Measurements from ENCODE around the gene TBC1D10B. TPM values are rescaled to one million over a fixed set of nuclear protein-coding genes. Genes with fewer than 3 reads are reported as not detected.

Gene TBC1D10B
- 10 to 100 TPM; 27.8 to 29.8 TPM for total RNA-seq
- long read RNA-seq, donor 1, transcript TBC1D10B-201 (9 exons, 3,350 nt): major isoform, 7 of 12 reads
- long read RNA-seq, donor 1, partial matches to known transcripts: 3 of 12 reads
- long read RNA-seq, donor 1, other reads (novel, unspliced or antisense): 2 of 12 reads
- long read RNA-seq, donor 2, transcript TBC1D10B-201 (9 exons, 3,350 nt): major isoform, 10 of 17 reads
- long read RNA-seq, donor 2, partial matches to known transcripts: 6 of 17 reads
- long read RNA-seq, donor 2, other reads (novel, unspliced or antisense): 0 of 17 reads

- intact Hi-C loops (cut with DNase I): no loop called here
- DNase-seq (ENCODE audit: low spot score): peak; percentile 99
Measured at GRCh38 chr16:30370456-30371247, at the start of gene TBC1D10B. Gene TBC1D10B, minus strand, starts transcription at chr16:30370494. Its CDS starts 311 bp downstream, at chr16:30370183.

GRCh38 chr16:30418350-30419181 lies 48.3 kb upstream of the TBC1D10B start:
- intact Hi-C loops (cut with DNase I): no loop called here
- DNase-seq (ENCODE audit: low spot score): no peak

- intact Hi-C loops (cut with DNase I): no loop called here
- peak; percentile 95 for DNase-seq (ENCODE audit: low spot score)
Measured at GRCh38 chr16:30417529-30418349, 47.4 kb upstream of the TBC1D10B start.

- intact Hi-C loops (cut with DNase I): no loop called here
- DNase-seq (ENCODE audit: low spot score): no peak
Measured at GRCh38 chr16:30416624-30417528, 46.6 kb upstream of the TBC1D10B start.

- DNase-seq (ENCODE audit: low spot score): no peak
- intact Hi-C loops (cut with DNase I): no loop called here
Measured at GRCh38 chr16:30416047-30416603, 45.8 kb upstream of the TBC1D10B start.

- no peak for DNase-seq (ENCODE audit: low spot score)
- intact Hi-C loops (cut with DNase I): no loop called here
Measured at GRCh38 chr16:30414159-30414558, 43.9 kb upstream of the TBC1D10B start.

- intact Hi-C loops (cut with DNase I): no loop called here
- no peak for DNase-seq (ENCODE audit: low spot score)
Measured at GRCh38 chr16:30413112-30413806, 43.0 kb upstream of the TBC1D10B start.

GRCh38 chr16:30409125-30410060 lies 39.1 kb upstream of the TBC1D10B start:
- DNase-seq (ENCODE audit: low spot score): peak; percentile 97
- intact Hi-C loops (cut with DNase I): no loop called here

- DNase-seq (ENCODE audit: low spot score): no peak
- intact Hi-C loops (cut with DNase I): loop anchor here in 1 of 2 donors (1.0 kb wide), 1 partner anchor 45 kb away; no protein-coding TSS in a partner anchor
Measured at GRCh38 chr16:30407804-30408534, 37.7 kb upstream of the TBC1D10B start.

- intact Hi-C loops (cut with DNase I): loop anchor here in 1 of 2 donors (1.0 kb wide), 1 partner anchor 44 kb away; no protein-coding TSS in a partner anchor
- peak; percentile 98 for DNase-seq (ENCODE audit: low spot score)
Measured at GRCh38 chr16:30407102-30407803, 37.0 kb upstream of the TBC1D10B start, which contains the start of gene ZNF771. Gene ZNF771, plus strand, starts transcription at chr16:30407606. Its CDS starts 448 bp downstream, at chr16:30408054.

GRCh38 chr16:30406795-30407101 lies 36.5 kb upstream of the TBC1D10B start:
- no peak for DNase-seq (ENCODE audit: low spot score)
- intact Hi-C loops (cut with DNase I): loop anchor here in 1 of 2 donors (1.0 kb wide), 1 partner anchor 43 kb away; no protein-coding TSS in a partner anchor

- intact Hi-C loops (cut with DNase I): no loop called here
- no peak for DNase-seq (ENCODE audit: low spot score)
Measured at GRCh38 chr16:30401768-30402425, 31.6 kb upstream of the TBC1D10B start.

GRCh38 chr16:30399435-30400186 lies 29.3 kb upstream of the TBC1D10B start:
- intact Hi-C loops (cut with DNase I): no loop called here
- DNase-seq (ENCODE audit: low spot score): no peak
